CD4-positive, alpha-beta T cell (primary cell): ENCODE data around the gene MRPL1. TPM values are rescaled to one million over a fixed set of nuclear protein-coding genes. Genes with fewer than 3 reads are reported as not detected.

Experiments used
- ATAC-seq: fragments of 200-7000 bp; cut with Tn5 transposase; one replicate; pipeline ENCODE4 v1.10.0; 2022; ENCODE audit warnings: mild to moderate bottlenecking; ENCODE audit not compliant: poor library complexity
- CTCF ChIA-PET: fragments of 350-600 bp; sonication (Branson Sonifier 250); formaldehyde crosslinking; loops from one replicate; lab custom pipeline; 2021; ENCODE audit warnings: antibody characterized with exemption, inconsistent platforms; lab: Charles Lee
- POLR2A ChIA-PET: fragments of 350-600 bp; sonication (Branson Sonifier 250); formaldehyde crosslinking; loops from one replicate; lab custom pipeline; 2021; ENCODE audit warnings: antibody characterized with exemption, inconsistent platforms; lab: Charles Lee
- DNase-seq, 14 experiments: peaks; one replicate each; pipeline ENCODE4 v3.0.0-alpha.2; 2013 to 2020; ENCODE audit warnings: mixed read lengths in 2 of 14
- H3K27ac ChIP-seq, 2 donors: one replicate each; pipeline versions ENCODE4 v1.5.1 to v1.7.0; 2013; ENCODE audit warnings: low read length in 2 of 2, low read depth in 1 of 2, mild to moderate bottlenecking in 1 of 2
- H3K27me3 ChIP-seq, 2 experiments: 1 replicate in 1 of 2; 2 replicates in 1 of 2; pipeline versions ENCODE4 v1.6.1 to v1.7.0; 2013; ENCODE audit warnings: low read length in 2 of 2, control low read depth in 1 of 2, mild to moderate bottlenecking in 1 of 2, moderate library complexity in 1 of 2; ENCODE audit not compliant: insufficient read depth in 2 of 2, control insufficient read depth in 1 of 2
- H3K36me3 ChIP-seq: one replicate; pipeline ENCODE4 v1.6.1; 2013; ENCODE audit warnings: low read length, control low read depth; ENCODE audit not compliant: insufficient read depth
- H3K4me1 ChIP-seq: one replicate; pipeline ENCODE4 v1.6.1; 2013; ENCODE audit warnings: low read length, control low read depth; ENCODE audit not compliant: insufficient read depth
- H3K4me3 ChIP-seq: one replicate; pipeline ENCODE4 v1.5.1; 2013; ENCODE audit warnings: mild to moderate bottlenecking, low read length, moderate library complexity
- H3K9me3 ChIP-seq, 2 experiments: 1 replicate in 1 of 2; 2 replicates in 1 of 2; pipeline versions ENCODE4 v1.6.1 to v1.7.0; 2013; ENCODE audit warnings: low read length in 2 of 2, mild to moderate bottlenecking in 2 of 2, control low read depth in 1 of 2, moderate library complexity in 1 of 2; ENCODE audit not compliant: control insufficient read depth in 1 of 2, insufficient read depth in 1 of 2
- H3K27ac Mint-ChIP-seq: one replicate; pipeline ENCODE4 v1.8.0; 2020; ENCODE audit warnings: mixed read lengths
- H3K27me3 Mint-ChIP-seq: one replicate; pipeline ENCODE4 v1.8.0; 2021; ENCODE audit warnings: mixed read lengths
- H3K36me3 Mint-ChIP-seq: one replicate; pipeline ENCODE4 v1.8.0; 2021; ENCODE audit warnings: low read depth, mixed read lengths
- H3K4me1 Mint-ChIP-seq: one replicate; pipeline ENCODE4 v1.8.0; 2021; ENCODE audit warnings: low read depth, mixed read lengths
- H3K4me3 Mint-ChIP-seq: one replicate; pipeline ENCODE4 v1.8.0; 2020; ENCODE audit warnings: mild to moderate bottlenecking, mixed read lengths
- H3K9me3 Mint-ChIP-seq: one replicate; pipeline ENCODE4 v1.8.0; 2020; ENCODE audit warnings: mixed read lengths
- CTCF ChIP-seq: fragments of 200-600 bp; IDR thresholded peaks from one replicate; pipeline ENCODE4 v1.8.0; 2022; ENCODE audit warnings: antibody characterized with exemption, mild to moderate bottlenecking
- intact Hi-C, 2 experiments: fragments of 100-400 bp; cut with DNase I in 1 of 2; cut with micrococcal nuclease in 1 of 2; formaldehyde crosslinking; loops; one replicate each; pipeline versions ENCODE4 v1.15.1 to v1.9.0; 2023 to 2025; cut with DNase I, micrococcal nuclease
- total RNA-seq, 174 experiments: library from RNA in 2 of 174; stranded (reverse) in 2 of 174; gene quantifications; one replicate each; pipeline ENCODE4 v1.2.3 and lab custom pipeline; 2021 to 2026

The MRPL1 gene
- total RNA-seq, 2 experiments from 2014 or later, result 14.8 to 17.5 TPM

GRCh38 chr4:78001531-78001930, 138.9 kb downstream of the MRPL1 start:
- Histone ChIP-seq H3K9me3 (no peaks in the 10 kb centered on the region), H3K27ac (no peak overlapping the region), H3K27me3 (peaks cover 0 to 3% of the 10 kb centered on the region in 2 experiments), H3K36me3 (no peaks in the 10 kb centered on the region), H3K4me1 (no peaks in the 10 kb centered on the region), H3K4me3 (no peak overlapping the region)
- intact Hi-C loops, result no loop called here
- Mint-ChIP-seq H3K4me3 (no peak overlapping the region), H3K4me1 (no peaks in the 10 kb centered on the region), H3K9me3 (no peaks in the 10 kb centered on the region), H3K27ac (no peak overlapping the region), H3K27me3 (peaks cover 11% of the 10 kb centered on the region), H3K36me3 (no peaks in the 10 kb centered on the region)
- ATAC-seq (no peak), DNase-seq (no peak)
- ChIA-PET POLR2A (no interaction called here), CTCF (no interaction called here)
- no peak for TF ChIP-seq CTCF

- no peaks in the 10 kb centered on the region for H3K4me1 Mint-ChIP-seq
- no peaks in the 10 kb centered on the region for H3K9me3 Mint-ChIP-seq
- H3K27ac ChIP-seq, result no peak overlapping the region
- ATAC-seq (no peak), DNase-seq (no peak)
- no peak for TF ChIP-seq CTCF
- ChIA-PET POLR2A (no interaction called here), CTCF (no interaction called here)
- no peaks in the 10 kb centered on the region for H3K36me3 ChIP-seq
- H3K27ac Mint-ChIP-seq, result no peak overlapping the region
- intact Hi-C loops, result no loop called here
- H3K27me3 Mint-ChIP-seq, result peaks cover 11% of the 10 kb centered on the region
- no peak overlapping the region for H3K4me3 ChIP-seq
- peaks cover 0 to 3% of the 10 kb centered on the region in 2 experiments for H3K27me3 ChIP-seq
- no peaks in the 10 kb centered on the region for H3K4me1 ChIP-seq
- H3K9me3 ChIP-seq, result no peaks in the 10 kb centered on the region
- H3K4me3 Mint-ChIP-seq, result no peak overlapping the region
- no peaks in the 10 kb centered on the region for H3K36me3 Mint-ChIP-seq
These were observed 139.6 kb downstream of the MRPL1 start for GRCh38 chr4:78002260-78002659.

Other genes with a start within 250 kb of the MRPL1 start
- gene CNOT6L, start 43.5 kb upstream of the MRPL1 start, total RNA-seq, result 100 to 1,000 TPM; 216 to 234 TPM
- gene FRAS1, start 194.5 kb downstream of the MRPL1 start, total RNA-seq, result not detected